ENCODE results near the gene UBE2V1. TPM values are rescaled to one million over a fixed set of nuclear protein-coding genes. Genes with fewer than 3 reads are reported as not detected.

UBE2V1 gene
- total and polyA plus RNA-seq, 2 of the 13 experiments (the other 11 are each of a cell fraction or from before 2014, with no cell fraction given) = 81.3 to 132 TPM

DNA sequence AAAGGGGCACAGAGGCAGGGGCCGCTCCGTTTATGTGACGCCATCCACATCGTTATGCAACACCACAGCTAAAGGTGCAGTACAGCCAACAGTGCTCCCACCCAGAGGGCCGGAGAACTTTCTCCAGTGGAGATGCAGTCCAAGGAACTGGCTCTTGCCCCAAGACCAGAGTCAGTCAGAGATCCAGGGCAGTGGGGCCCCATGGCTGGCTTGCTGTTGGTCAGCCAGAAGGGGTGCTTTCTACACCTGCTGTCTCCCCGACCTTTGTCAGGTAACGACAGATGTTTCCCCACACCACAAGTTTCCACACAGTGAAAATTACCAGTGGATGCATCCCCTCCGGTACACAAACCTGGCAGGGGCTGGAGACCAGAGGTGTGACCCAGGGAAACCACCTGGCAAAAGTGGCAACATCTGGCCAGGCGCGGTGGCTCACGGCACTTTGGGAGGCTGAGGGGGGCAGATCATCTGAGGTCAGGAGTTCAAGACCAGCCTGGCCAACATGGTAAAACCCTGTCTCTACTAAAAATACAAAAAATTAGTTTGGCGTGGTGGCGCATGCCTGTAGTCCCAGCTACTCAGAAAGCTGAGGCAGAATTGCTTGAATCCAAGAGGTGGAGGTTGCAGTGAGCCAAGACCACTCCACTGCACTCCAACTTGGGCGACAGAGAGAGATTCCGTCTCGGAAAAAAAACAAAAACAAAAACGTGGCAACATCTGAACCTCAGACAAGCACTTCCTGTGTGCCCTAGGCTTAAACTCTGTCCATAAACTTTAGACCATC, 34.9 kb downstream of the UBE2V1 start (continued):
- TF ChIP-seq ZNF569 (CRISPR knock-in tag; IDR thresholded peaks at IDR 0.05; ENCODE audit: borderline replicate concordance) (no peak), ARHGAP35 (CRISPR knock-in tag; IDR thresholded peaks at IDR 0.05; ENCODE audit: borderline replicate concordance) (no peak), ISX (CRISPR knock-in tag; conservative IDR thresholded peaks at IDR 0.05) (no peak), FOXC1 (CRISPR knock-in tag; IDR thresholded peaks at IDR 0.05; ENCODE audit: borderline replicate concordance) (no peak)

DNA sequence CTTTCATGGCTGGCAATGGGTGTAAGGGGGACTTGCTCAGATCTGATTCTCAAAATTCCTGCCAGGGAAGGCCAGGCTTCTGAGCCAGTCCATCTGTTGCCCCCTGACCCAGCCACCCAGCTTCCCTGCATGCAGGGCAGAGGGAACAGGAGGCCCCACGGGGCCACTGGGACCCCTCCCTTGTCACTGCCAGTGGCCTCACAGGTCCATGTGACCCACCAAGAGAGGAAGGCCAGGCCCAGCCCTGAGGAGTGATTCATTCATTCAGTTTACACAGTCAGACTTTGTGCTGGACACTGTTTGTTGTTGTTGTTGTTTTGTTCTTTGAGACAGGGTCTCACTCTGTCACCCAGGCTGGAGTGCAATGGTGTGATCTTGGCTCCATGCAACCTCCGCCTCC, 39.5 kb downstream of the UBE2V1 start:
- no peak for ATAC-seq
- WGBS (ENCODE audit: low lambda C conversion rate) = 93% methylated on average over 1 of the region's 2 CpGs
- no peak overlapping the region for H2AFZ ChIP-seq (ENCODE audit: low read length)
- BruUV-seq (replicated peaks) = no TSS peak
- FAIRE-seq = no peak
- peak overlapping the region; percentile 26; the same call in 1 of the 2 replicates for H3K9ac ChIP-seq (ENCODE audit: insufficient read depth, low read depth, low read length)
- no peaks in the 10 kb centered on the region for H4K20me1 ChIP-seq (ENCODE audit: insufficient read depth, low read length)
- ChIA-PET POLR2A (interaction anchor here (0.6 to 0.8 kb wide), 2 partner anchors 96 to 784 kb away, joined by 3 read pairs; no protein-coding TSS in a partner anchor), CTCF (ENCODE audit: low intra/inter-chr PET ratio, low total read pairs) (interaction anchor here (4.2 kb wide), 1 partner anchor 94 kb away, joined by 163 read pairs; the partner anchor contains the start of gene SNAI1)
- no peaks in the 10 kb centered on the region for H3K9me3 ChIP-seq (ENCODE audit: low read length)
- in situ Hi-C loops (cut with HindIII; ENCODE audit: extremely low pct_ligation_motif_present, low pct_unique_long_range_greater_than_20kb) (no loop called here), intact Hi-C loops (cut with micrococcal nuclease; ENCODE audit: unreplicated experiment) (no loop called here)
- no peak for DNase-seq (ENCODE audit: low spot score)
- 0 out of 5 replicates have a peak, but pooled peaks cover 0 to 6% of the 10 kb centered on the region in 2 experiments for H3K27me3 ChIP-seq (ENCODE audit: control insufficient read depth in 1 of 2, insufficient read depth in 2 of 2, low read length in 2 of 2)
- peak overlapping the region; percentile 15; the same call in 1 of the 2 replicates for H3K4me2 ChIP-seq (ENCODE audit: low read depth, low read length)
- H3K4me3 ChIP-seq (replicated peaks in 1 of 3; ENCODE audit: insufficient read depth in 1 of 3, low read depth in 2 of 3, low read length in 3 of 3) = peak overlapping the region in 1 of 3 experiments; percentile 2; a peak in 1 of 6 replicates
- no peaks in the 10 kb centered on the region for H3K36me3 ChIP-seq (replicated peaks in 1 of 2; ENCODE audit: control insufficient read depth in 1 of 2, insufficient read depth in 2 of 2, low read length in 2 of 2)
- H3K79me2 ChIP-seq (ENCODE audit: insufficient read depth, low read length) = no peaks in the 10 kb centered on the region
- peaks cover 73% of the 10 kb centered on the region for H3K4me1 ChIP-seq (ENCODE audit: insufficient read depth, low read length)
- no peak overlapping the region for H3K27ac ChIP-seq (ENCODE audit: extremely low read length, insufficient read depth, low read length)
- TF ChIP-seq ZNF598 (CRISPR knock-in tag; IDR thresholded peaks at IDR 0.05; ENCODE audit: borderline replicate concordance) (peak; percentile 71; the same call in 1 of the 2 replicates), LCORL (IDR thresholded peaks at IDR 0.05) (no peak), LCORL (CRISPR knock-in tag; IDR thresholded peaks at IDR 0.05) (no peak), POLR2AphosphoS5 (IDR thresholded peaks at IDR 0.05; ENCODE audit: low read depth, low read length) (no peak), ZNF432 (CRISPR knock-in tag; IDR thresholded peaks at IDR 0.05; ENCODE audit: borderline replicate concordance) (no peak), ZSCAN21 (CRISPR knock-in tag; IDR thresholded peaks at IDR 0.05; ENCODE audit: borderline replicate concordance) (no peak), KMT2A (CRISPR knock-in tag; IDR thresholded peaks at IDR 0.05) (no peak), TEAD3 (CRISPR knock-in tag; optimal IDR thresholded peaks at IDR 0.05; ENCODE audit: borderline replicate concordance) (peak; percentile 4), GLI4 (CRISPR knock-in tag; IDR thresholded peaks at IDR 0.05; ENCODE audit: borderline replicate concordance) (0 out of 2 replicates have a peak, but pooled peaks have one; percentile 31), NR1H2 (CRISPR knock-in tag; IDR thresholded peaks at IDR 0.05; ENCODE audit: borderline replicate concordance, low read depth) (no peak)
- TF ChIP-seq, protein P1, sequence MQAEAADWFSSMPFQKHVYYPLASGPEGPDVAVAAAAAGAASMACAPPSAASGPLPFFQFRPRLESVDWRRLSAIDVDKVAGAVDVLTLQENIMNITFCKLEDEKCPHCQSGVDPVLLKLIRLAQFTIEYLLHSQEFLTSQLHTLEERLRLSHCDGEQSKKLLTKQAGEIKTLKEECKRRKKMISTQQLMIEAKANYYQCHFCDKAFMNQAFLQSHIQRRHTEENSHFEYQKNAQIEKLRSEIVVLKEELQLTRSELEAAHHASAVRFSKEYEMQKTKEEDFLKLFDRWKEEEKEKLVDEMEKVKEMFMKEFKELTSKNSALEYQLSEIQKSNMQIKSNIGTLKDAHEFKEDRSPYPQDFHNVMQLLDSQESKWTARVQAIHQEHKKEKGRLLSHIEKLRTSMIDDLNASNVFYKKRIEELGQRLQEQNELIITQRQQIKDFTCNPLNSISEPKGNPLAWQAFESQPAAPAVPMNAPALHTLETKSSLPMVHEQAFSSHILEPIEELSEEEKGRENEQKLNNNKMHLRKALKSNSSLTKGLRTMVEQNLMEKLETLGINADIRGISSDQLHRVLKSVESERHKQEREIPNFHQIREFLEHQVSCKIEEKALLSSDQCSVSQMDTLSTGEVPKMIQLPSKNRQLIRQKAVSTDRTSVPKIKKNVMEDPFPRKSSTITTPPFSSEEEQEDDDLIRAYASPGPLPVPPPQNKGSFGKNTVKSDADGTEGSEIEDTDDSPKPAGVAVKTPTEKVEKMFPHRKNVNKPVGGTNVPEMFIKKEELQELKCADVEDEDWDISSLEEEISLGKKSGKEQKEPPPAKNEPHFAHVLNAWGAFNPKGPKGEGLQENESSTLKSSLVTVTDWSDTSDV (CRISPR knock-in tag; IDR thresholded peaks at IDR 0.05) = no peak
- TF ChIP-seq, protein P2, sequence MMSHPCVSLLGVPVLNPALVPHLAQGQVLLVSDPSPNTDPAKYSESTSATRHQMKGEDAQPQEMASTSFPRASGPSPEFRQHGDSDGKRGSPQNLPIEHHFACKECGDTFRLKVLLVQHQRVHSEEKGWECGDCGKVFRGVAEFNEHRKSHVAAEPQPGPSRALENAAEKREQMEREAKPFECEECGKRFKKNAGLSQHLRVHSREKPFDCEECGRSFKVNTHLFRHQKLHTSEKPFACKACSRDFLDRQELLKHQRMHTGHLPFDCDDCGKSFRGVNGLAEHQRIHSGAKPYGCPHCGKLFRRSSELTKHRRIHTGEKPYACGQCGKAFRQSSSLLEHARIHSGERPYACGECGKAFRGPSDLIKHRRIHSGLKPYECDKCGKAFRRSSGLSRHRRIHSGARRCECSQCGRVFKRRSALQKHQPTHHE (CRISPR knock-in tag; IDR thresholded peaks at IDR 0.05; ENCODE audit: borderline replicate concordance) = no peak
- TF ChIP-seq, protein P3, sequence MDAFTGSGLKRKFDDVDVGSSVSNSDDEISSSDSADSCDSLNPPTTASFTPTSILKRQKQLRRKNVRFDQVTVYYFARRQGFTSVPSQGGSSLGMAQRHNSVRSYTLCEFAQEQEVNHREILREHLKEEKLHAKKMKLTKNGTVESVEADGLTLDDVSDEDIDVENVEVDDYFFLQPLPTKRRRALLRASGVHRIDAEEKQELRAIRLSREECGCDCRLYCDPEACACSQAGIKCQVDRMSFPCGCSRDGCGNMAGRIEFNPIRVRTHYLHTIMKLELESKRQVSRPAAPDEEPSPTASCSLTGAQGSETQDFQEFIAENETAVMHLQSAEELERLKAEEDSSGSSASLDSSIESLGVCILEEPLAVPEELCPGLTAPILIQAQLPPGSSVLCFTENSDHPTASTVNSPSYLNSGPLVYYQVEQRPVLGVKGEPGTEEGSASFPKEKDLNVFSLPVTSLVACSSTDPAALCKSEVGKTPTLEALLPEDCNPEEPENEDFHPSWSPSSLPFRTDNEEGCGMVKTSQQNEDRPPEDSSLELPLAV (CRISPR knock-in tag; conservative IDR thresholded peaks at IDR 0.05; ENCODE audit: low read depth) = no peak
